ENCODE measurements around the gene RIF1.

The RIF1 gene

DNA sequence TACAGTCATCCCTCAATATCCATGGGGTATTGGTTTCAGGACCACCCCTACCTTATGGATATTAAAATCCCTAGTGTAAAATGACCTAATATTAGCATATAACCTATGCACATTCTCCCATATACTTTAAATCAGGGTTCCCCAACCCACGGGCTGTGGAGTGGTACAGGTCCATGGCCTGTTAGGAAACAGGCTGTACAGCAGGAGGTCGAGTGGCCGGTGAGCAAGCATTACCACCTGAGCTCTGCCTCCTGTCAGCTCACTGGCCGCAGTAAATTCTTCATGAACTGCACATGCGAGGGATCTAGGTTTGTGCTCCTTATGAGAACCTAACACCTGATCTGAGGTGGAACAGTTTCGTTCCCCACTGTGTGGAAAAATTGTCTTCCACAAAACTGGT is 73.8 kb downstream of the RIF1 start:
- ATAC-seq, result no peak
- TF ChIP-seq CSDC2 (CRISPR knock-in tag; IDR thresholded peaks at IDR 0.05) (no peak), ZNF8 (CRISPR knock-in tag; IDR thresholded peaks at IDR 0.05) (no peak)
- TF ChIP-seq, protein P1, sequence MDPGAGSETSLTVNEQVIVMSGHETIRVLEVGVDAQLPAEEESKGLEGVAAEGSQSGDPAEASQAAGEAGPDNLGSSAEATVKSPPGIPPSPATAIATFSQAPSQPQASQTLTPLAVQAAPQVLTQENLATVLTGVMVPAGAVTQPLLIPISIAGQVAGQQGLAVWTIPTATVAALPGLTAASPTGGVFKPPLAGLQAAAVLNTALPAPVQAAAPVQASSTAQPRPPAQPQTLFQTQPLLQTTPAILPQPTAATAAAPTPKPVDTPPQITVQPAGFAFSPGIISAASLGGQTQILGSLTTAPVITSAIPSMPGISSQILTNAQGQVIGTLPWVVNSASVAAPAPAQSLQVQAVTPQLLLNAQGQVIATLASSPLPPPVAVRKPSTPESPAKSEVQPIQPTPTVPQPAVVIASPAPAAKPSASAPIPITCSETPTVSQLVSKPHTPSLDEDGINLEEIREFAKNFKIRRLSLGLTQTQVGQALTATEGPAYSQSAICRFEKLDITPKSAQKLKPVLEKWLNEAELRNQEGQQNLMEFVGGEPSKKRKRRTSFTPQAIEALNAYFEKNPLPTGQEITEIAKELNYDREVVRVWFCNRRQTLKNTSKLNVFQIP (CRISPR knock-in tag; IDR thresholded peaks at IDR 0.05; ENCODE audit: borderline replicate concordance, low read depth), result no peak

DNA sequence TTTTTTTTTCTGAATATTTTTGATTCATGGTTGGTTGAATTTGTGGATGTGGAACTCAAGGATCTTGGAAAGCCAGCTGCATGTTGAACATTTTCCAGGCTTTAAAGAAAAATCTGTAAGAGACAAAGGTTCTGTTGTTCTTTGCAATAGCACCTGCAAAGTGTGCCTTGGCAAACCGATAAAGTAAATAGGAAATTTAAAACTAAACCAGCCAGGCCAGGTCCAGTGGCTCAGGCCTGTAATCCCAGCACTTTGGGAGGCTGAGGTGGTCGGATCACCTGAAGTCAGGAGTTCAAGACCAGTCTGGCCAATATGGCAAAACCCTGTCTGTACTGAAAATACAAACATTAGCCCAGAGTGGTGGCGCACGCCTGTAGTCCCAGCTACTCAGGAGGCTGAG is 74.4 kb downstream of the RIF1 start:
- TF ChIP-seq, protein P2, sequence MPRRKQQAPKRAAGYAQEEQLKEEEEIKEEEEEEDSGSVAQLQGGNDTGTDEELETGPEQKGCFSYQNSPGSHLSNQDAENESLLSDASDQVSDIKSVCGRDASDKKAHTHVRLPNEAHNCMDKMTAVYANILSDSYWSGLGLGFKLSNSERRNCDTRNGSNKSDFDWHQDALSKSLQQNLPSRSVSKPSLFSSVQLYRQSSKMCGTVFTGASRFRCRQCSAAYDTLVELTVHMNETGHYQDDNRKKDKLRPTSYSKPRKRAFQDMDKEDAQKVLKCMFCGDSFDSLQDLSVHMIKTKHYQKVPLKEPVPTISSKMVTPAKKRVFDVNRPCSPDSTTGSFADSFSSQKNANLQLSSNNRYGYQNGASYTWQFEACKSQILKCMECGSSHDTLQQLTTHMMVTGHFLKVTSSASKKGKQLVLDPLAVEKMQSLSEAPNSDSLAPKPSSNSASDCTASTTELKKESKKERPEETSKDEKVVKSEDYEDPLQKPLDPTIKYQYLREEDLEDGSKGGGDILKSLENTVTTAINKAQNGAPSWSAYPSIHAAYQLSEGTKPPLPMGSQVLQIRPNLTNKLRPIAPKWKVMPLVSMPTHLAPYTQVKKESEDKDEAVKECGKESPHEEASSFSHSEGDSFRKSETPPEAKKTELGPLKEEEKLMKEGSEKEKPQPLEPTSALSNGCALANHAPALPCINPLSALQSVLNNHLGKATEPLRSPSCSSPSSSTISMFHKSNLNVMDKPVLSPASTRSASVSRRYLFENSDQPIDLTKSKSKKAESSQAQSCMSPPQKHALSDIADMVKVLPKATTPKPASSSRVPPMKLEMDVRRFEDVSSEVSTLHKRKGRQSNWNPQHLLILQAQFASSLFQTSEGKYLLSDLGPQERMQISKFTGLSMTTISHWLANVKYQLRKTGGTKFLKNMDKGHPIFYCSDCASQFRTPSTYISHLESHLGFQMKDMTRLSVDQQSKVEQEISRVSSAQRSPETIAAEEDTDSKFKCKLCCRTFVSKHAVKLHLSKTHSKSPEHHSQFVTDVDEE (CRISPR knock-in tag; IDR thresholded peaks at IDR 0.05), result no peak
- TF ChIP-seq, protein P1 (CRISPR knock-in tag; IDR thresholded peaks at IDR 0.05; ENCODE audit: borderline replicate concordance, low read depth), result no peak
- TF ChIP-seq TOX (CRISPR knock-in tag; IDR thresholded peaks at IDR 0.05; ENCODE audit: borderline replicate concordance) (no peak), CSDC2 (CRISPR knock-in tag; IDR thresholded peaks at IDR 0.05) (no peak), ZNF565 (CRISPR knock-in tag; conservative IDR thresholded peaks at IDR 0.05; ENCODE audit: low read depth) (no peak), ZNF8 (CRISPR knock-in tag; IDR thresholded peaks at IDR 0.05) (no peak), ARNTL (CRISPR knock-in tag; IDR thresholded peaks at IDR 0.05; ENCODE audit: borderline replicate concordance, low read depth) (no peak), OSR1 (CRISPR knock-in tag; IDR thresholded peaks at IDR 0.05) (no peak), SNAI2 (CRISPR knock-in tag; IDR thresholded peaks at IDR 0.05) (no peak), ZFP3 (CRISPR knock-in tag; IDR thresholded peaks at IDR 0.05) (no peak), BACH2 (CRISPR knock-in tag; IDR thresholded peaks at IDR 0.05; ENCODE audit: borderline replicate concordance) (no peak)
- TF ChIP-seq, protein P3, sequence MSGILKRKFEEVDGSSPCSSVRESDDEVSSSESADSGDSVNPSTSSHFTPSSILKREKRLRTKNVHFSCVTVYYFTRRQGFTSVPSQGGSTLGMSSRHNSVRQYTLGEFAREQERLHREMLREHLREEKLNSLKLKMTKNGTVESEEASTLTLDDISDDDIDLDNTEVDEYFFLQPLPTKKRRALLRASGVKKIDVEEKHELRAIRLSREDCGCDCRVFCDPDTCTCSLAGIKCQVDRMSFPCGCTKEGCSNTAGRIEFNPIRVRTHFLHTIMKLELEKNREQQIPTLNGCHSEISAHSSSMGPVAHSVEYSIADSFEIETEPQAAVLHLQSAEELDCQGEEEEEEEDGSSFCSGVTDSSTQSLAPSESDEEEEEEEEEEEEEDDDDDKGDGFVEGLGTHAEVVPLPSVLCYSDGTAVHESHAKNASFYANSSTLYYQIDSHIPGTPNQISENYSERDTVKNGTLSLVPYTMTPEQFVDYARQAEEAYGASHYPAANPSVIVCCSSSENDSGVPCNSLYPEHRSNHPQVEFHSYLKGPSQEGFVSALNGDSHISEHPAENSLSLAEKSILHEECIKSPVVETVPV (CRISPR knock-in tag; IDR thresholded peaks at IDR 0.05), result no peak
- TF ChIP-seq, protein P4, sequence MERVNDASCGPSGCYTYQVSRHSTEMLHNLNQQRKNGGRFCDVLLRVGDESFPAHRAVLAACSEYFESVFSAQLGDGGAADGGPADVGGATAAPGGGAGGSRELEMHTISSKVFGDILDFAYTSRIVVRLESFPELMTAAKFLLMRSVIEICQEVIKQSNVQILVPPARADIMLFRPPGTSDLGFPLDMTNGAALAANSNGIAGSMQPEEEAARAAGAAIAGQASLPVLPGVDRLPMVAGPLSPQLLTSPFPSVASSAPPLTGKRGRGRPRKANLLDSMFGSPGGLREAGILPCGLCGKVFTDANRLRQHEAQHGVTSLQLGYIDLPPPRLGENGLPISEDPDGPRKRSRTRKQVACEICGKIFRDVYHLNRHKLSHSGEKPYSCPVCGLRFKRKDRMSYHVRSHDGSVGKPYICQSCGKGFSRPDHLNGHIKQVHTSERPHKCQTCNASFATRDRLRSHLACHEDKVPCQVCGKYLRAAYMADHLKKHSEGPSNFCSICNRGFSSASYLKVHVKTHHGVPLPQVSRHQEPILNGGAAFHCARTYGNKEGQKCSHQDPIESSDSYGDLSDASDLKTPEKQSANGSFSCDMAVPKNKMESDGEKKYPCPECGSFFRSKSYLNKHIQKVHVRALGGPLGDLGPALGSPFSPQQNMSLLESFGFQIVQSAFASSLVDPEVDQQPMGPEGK (CRISPR knock-in tag; IDR thresholded peaks at IDR 0.05; ENCODE audit: borderline replicate concordance), result no peak
- no peak for ATAC-seq

DNA sequence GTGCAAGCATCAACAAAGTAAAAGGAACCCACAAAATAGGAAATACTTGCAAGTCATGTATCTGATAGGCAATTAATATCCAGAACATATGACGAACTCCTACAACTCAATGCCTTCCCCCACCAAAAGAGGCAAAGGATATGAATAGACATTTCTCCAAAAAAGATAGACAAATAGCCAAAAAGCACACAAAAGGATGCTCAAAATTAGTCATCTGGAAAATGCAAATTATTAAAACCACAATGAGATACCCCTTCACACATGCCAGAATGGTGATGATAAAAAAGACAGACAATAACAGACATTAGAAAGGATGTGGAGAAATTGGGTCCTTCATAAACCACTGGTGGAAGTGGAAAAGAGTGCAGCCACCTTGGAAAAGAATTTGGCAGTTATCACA is 76.4 kb downstream of the RIF1 start:
- ATAC-seq, result no peak
- TF ChIP-seq TCF4 (CRISPR knock-in tag; IDR thresholded peaks at IDR 0.05; ENCODE audit: borderline replicate concordance), result no peak
- TF ChIP-seq, protein P1 (CRISPR knock-in tag; IDR thresholded peaks at IDR 0.05; ENCODE audit: borderline replicate concordance, low read depth), result no peak
- no peak for TF ChIP-seq ZC3H10 (CRISPR knock-in tag; IDR thresholded peaks at IDR 0.05)

DNA sequence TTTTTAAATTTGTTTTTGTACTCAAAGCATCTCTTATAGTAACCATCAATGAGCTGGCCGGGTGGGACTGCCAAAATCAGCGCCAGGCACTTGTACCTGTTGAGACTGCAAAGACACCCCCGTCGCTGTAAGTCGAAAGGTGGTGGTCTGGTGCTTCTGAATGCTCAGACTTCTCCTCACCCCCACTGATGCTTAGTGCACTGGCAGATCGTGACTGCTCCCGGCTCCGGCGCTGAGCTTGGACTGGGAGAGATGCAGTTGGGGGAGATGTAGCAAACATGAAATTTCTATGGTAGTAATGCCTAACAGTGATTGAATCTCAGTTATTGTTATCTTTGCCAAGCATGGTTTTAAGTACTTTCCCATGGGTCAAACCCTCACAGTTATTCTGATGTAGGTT is 80.6 kb downstream of the RIF1 start:
- ATAC-seq, result no peak

More for the DNA sequence above, 80.6 kb downstream of the RIF1 start:
- TF ChIP-seq ZNF565 (CRISPR knock-in tag; conservative IDR thresholded peaks at IDR 0.05; ENCODE audit: low read depth) (no peak), PPARA (CRISPR knock-in tag; IDR thresholded peaks at IDR 0.05; ENCODE audit: borderline replicate concordance) (no peak)
